PFSK-1 (cell line): ENCODE measurements around the gene PSORS1C2.

ENCODE experiments used
- FOXP2 ChIP-seq: optimal IDR thresholded peaks from 2 replicates; pipeline ENCODE3; 2011; ENCODE audit warnings: borderline replicate concordance, control low read depth, inconsistent platforms; ENCODE audit not compliant: insufficient read depth; ENCODE audit errors: extremely low read length, extremely low read depth
- POLR2AphosphoS5 ChIP-seq: IDR thresholded peaks from 2 replicates; pipeline ENCODE4 v1.6.1; 2012; ENCODE audit warnings: low read depth, mild to moderate bottlenecking, control low read depth, low read length, moderate library complexity
- SIN3A ChIP-seq: IDR thresholded peaks from 2 replicates; pipeline ENCODE4 v1.6.1; 2012; ENCODE audit warnings: mild to moderate bottlenecking, low read length, moderate library complexity, borderline replicate concordance; ENCODE audit not compliant: insufficient read depth
- TAF1 ChIP-seq: IDR thresholded peaks from 2 replicates; pipeline ENCODE4 v1.6.1; 2012; ENCODE audit warnings: low read length, control low read depth, borderline replicate concordance; ENCODE audit not compliant: insufficient read depth
- TF ChIP-seq, protein P1 (sequence below), 2 experiments: IDR thresholded peaks; 2 replicates each; pipeline versions ENCODE4 v1.6.1 to v1.8.0; 2011 to 2012; ENCODE audit warnings: low read depth in 2 of 2, low read length in 2 of 2, control low read depth in 1 of 2, inconsistent platforms in 1 of 2, mild to moderate bottlenecking in 1 of 2, moderate library complexity in 1 of 2; ENCODE audit not compliant: insufficient read depth in 1 of 2

The PSORS1C2 gene

DNA sequence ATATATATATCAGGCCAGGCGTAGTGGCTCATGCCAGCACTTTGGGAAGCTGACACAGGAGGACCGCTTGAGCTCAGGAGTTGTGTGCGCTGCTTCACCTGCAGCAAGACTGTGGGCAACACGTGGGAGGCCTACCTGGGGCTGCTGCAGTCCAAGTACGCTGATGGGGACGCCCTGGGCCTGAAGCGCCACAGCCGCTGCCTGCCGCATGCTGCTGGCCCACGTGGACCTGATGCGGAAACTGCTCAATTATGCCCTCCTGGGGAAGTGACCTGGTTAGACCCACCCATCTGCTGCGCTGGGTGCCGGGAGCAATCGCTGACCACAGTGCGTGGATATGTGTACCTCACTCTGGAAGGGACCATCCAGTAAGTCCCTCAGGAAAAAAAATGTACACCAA lies 1.8 kb upstream of the PSORS1C2 start:
- TF ChIP-seq FOXP2 (no peak), TAF1 (no peak), SIN3A (no peak), POLR2AphosphoS5 (no peak)
- TF ChIP-seq, protein P1, sequence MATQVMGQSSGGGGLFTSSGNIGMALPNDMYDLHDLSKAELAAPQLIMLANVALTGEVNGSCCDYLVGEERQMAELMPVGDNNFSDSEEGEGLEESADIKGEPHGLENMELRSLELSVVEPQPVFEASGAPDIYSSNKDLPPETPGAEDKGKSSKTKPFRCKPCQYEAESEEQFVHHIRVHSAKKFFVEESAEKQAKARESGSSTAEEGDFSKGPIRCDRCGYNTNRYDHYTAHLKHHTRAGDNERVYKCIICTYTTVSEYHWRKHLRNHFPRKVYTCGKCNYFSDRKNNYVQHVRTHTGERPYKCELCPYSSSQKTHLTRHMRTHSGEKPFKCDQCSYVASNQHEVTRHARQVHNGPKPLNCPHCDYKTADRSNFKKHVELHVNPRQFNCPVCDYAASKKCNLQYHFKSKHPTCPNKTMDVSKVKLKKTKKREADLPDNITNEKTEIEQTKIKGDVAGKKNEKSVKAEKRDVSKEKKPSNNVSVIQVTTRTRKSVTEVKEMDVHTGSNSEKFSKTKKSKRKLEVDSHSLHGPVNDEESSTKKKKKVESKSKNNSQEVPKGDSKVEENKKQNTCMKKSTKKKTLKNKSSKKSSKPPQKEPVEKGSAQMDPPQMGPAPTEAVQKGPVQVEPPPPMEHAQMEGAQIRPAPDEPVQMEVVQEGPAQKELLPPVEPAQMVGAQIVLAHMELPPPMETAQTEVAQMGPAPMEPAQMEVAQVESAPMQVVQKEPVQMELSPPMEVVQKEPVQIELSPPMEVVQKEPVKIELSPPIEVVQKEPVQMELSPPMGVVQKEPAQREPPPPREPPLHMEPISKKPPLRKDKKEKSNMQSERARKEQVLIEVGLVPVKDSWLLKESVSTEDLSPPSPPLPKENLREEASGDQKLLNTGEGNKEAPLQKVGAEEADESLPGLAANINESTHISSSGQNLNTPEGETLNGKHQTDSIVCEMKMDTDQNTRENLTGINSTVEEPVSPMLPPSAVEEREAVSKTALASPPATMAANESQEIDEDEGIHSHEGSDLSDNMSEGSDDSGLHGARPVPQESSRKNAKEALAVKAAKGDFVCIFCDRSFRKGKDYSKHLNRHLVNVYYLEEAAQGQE (IDR thresholded peaks at IDR 0.05; ENCODE audit: insufficient read depth in 1 of 2, low read depth in 2 of 2, low read length in 2 of 2): no peak

DNA sequence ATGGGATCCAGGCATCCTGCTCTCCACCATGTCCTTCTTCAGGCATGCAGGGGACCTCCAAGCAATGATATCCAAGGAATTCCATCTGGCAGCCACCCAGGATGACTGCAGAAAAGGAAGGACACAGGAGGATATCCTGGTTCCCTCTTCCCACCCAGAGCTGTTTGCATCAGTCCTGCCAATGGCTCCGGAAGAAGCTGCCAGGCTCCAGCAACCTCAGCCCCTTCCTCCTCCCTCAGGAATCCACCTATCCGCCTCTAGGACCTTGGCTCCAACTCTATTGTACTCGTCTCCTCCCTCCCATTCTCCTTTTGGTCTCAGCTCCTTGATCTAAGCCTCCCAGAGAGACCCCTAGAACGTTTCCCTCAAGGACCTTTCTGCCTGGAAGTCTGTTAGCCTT lies 733 bp upstream of the PSORS1C2 start:
- TF ChIP-seq POLR2AphosphoS5 (no peak), FOXP2 (no peak), TAF1 (no peak), SIN3A (no peak)
- TF ChIP-seq, protein P1 (IDR thresholded peaks at IDR 0.05; ENCODE audit: insufficient read depth in 1 of 2, low read depth in 2 of 2, low read length in 2 of 2): no peak

DNA sequence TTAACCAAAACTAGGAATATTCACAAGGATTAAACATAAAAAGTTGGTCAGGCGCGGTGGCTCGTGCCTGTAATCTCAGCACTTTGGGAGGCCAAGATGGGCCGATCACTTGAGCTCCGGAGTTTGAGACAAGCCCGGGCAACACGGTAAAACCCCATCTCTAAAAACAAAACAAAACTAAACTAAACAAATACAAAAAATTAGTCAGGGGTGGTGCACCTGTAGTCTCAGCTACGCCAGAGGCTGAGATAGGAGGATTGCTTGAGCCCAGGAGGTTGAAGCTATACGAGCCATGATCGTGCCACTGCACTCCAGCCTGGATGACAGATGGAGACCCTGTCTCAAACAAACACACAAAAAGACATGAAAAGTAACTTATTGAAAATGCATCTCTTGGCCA lies 3.2 kb downstream of the PSORS1C2 start:
- TF ChIP-seq, protein P1 (IDR thresholded peaks at IDR 0.05; ENCODE audit: insufficient read depth in 1 of 2, low read depth in 2 of 2, low read length in 2 of 2): no peak
- TF ChIP-seq TAF1 (no peak), FOXP2 (no peak), SIN3A (no peak), POLR2AphosphoS5 (no peak)

DNA sequence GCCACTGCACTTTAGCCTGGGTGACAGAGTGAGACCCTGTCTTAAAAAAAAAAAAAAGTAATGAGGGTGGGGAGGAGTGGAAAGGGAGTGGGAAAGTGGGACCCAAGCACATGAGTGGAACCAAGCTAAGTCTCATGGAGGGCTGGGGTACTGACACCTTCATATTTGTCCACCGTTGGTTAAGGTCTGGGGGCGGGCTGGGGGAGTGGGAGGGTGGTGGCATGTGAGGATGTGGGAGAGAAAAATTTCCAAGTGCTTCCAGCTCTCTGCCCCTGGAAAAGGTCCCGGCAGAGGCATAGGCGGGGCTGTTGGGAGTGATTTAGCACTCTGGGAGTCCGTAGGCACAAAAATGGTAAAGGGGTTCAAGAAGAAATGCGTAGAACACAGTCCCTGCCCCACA lies 6.1 kb downstream of the PSORS1C2 start:
- TF ChIP-seq, protein P1 (IDR thresholded peaks at IDR 0.05; ENCODE audit: insufficient read depth in 1 of 2, low read depth in 2 of 2, low read length in 2 of 2): no peak
- TF ChIP-seq POLR2AphosphoS5 (no peak), SIN3A (no peak), TAF1 (no peak), FOXP2 (no peak)

DNA sequence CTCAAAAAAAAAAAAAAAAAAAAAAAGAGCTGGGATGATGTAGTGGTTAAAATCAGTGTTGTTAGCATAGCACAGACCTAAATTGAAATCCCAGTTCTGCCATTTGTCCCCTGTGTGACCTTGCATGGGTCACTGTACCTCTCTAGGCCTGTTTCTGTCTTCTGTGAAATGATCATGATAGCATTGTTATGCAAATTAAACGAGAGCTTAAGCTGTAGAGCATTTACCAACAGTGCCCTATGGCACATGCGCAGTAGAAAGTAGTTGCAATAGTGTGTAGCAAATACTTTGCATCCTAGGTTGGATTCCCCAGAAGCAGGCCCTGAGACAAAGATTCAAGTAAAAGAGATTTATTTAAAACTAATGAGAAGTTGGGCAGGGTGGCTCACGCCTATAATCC lies 7.3 kb downstream of the PSORS1C2 start:
- no peak for TF ChIP-seq SIN3A
- TF ChIP-seq POLR2AphosphoS5: no peak
- TF ChIP-seq, protein P1 (IDR thresholded peaks at IDR 0.05; ENCODE audit: insufficient read depth in 1 of 2, low read depth in 2 of 2, low read length in 2 of 2): no peak
- TF ChIP-seq TAF1: no peak
- TF ChIP-seq FOXP2: no peak
